GM12875 (cell line): Measurements from ENCODE around the gene CD79A.

Source experiments
- H3K4me3 ChIP-seq: one replicate; pipeline ENCODE4 v1.5.1; 2011; ENCODE audit warnings: low read depth, low read length, control low read depth
- CTCF ChIP-seq: IDR thresholded peaks from 2 replicates; pipeline ENCODE4 v1.5.1; 2011; ENCODE audit warnings: low read depth, mild to moderate bottlenecking, control low read depth, inconsistent platforms, low read length, moderate library complexity, borderline replicate concordance; ENCODE audit not compliant: insufficient read depth

The CD79A gene

GRCh38 chr19:41893899-41894298, 16.8 kb downstream of the CD79A start:
- no peak overlapping the region for H3K4me3 ChIP-seq
- peak; percentile 33; the same call in 1 of the 2 replicates for TF ChIP-seq CTCF

GRCh38 chr19:41894350-41894749, 17.3 kb downstream of the CD79A start:
- no peak for TF ChIP-seq CTCF
- H3K4me3 ChIP-seq = no peak overlapping the region

- no peak overlapping the region for H3K4me3 ChIP-seq
- peak; percentile 48; the same call in 1 of the 2 replicates for TF ChIP-seq CTCF
Measured at GRCh38 chr19:41895745-41896580, 18.9 kb downstream of the CD79A start.

- TF ChIP-seq CTCF = no peak
- no peak overlapping the region for H3K4me3 ChIP-seq
Measured at GRCh38 chr19:41896581-41896942, 19.5 kb downstream of the CD79A start.

- TF ChIP-seq CTCF = no peak
- no peak overlapping the region for H3K4me3 ChIP-seq
Measured at GRCh38 chr19:41897181-41897580, 20.1 kb downstream of the CD79A start.

- TF ChIP-seq CTCF = no peak
- no peak overlapping the region for H3K4me3 ChIP-seq
Measured at GRCh38 chr19:41897820-41898219, 20.7 kb downstream of the CD79A start.

GRCh38 chr19:41898235-41898634, 21.2 kb downstream of the CD79A start:
- TF ChIP-seq CTCF = no peak
- no peak overlapping the region for H3K4me3 ChIP-seq
